Smooth muscle cell (in vitro differentiated cells): ENCODE results near the gene DPYD. TPM values are rescaled to one million over a fixed set of nuclear protein-coding genes. Genes with fewer than 3 reads are reported as not detected.
A peak's percentile ranks its signal among the peaks of the same experiment; 100 is the strongest.

Experiments
- DNase-seq: peaks from one replicate; lab custom pipeline; 2025; ENCODE audit not compliant: unreplicated experiment; lab: John Stamatoyannopoulos, UW
- H2AFZ ChIP-seq: fragments of 200-600 bp; sonication (generic); 2 replicates; pipeline ENCODE4 v1.6.0; 2016; ENCODE audit warnings: antibody characterized with exemption, low read depth, mild to moderate bottlenecking
- H3F3A ChIP-seq: fragments of 200-600 bp; sonication (generic); 2 replicates; pipeline ENCODE4 v1.6.0; 2017; ENCODE audit warnings: antibody characterized with exemption, low read depth
- H3K27ac ChIP-seq: fragments of 200-600 bp; sonication (generic); 2 replicates; pipeline ENCODE4 v1.5.1; 2016; ENCODE audit warnings: low read depth, mild to moderate bottlenecking
- H3K27me3 ChIP-seq: fragments of 200-600 bp; sonication (generic); 2 replicates; pipeline ENCODE4 v1.6.1; 2016; ENCODE audit warnings: low read depth, mild to moderate bottlenecking
- H3K36me3 ChIP-seq: fragments of 200-600 bp; sonication (generic); 2 replicates; pipeline ENCODE4 v1.5.1; 2016; ENCODE audit warnings: low read depth
- H3K4me1 ChIP-seq: fragments of 200-600 bp; sonication (generic); 2 replicates; pipeline ENCODE4 v1.5.1; 2016; ENCODE audit warnings: low read depth
- H3K4me2 ChIP-seq: fragments of 200-600 bp; sonication (generic); 2 replicates; pipeline ENCODE4 v1.6.0; 2016; ENCODE audit warnings: mild to moderate bottlenecking
- H3K4me3 ChIP-seq: fragments of 200-600 bp; sonication (generic); 2 replicates; pipeline ENCODE4 v1.5.1; 2016; ENCODE audit warnings: mild to moderate bottlenecking
- H3K79me2 ChIP-seq: fragments of 200-600 bp; sonication (generic); 2 replicates; pipeline ENCODE4 v1.6.0; 2016; ENCODE audit warnings: low read depth, mild to moderate bottlenecking
- H3K9ac ChIP-seq: fragments of 200-600 bp; sonication (generic); 2 replicates; pipeline ENCODE4 v1.6.0; 2016; ENCODE audit warnings: low read depth
- H3K9me3 ChIP-seq: fragments of 200-600 bp; sonication (generic); replicated peaks from 2 replicates; pipeline ENCODE4 v1.5.1; 2016; ENCODE audit warnings: low read depth
- H4K20me1 ChIP-seq: fragments of 200-600 bp; sonication (generic); 2 replicates; pipeline ENCODE4 v1.6.0; 2016; ENCODE audit warnings: low read depth
- CTCF ChIP-seq: fragments of 200-600 bp; sonication (generic); IDR thresholded peaks from 2 replicates; pipeline ENCODE4 v1.5.1; 2017; ENCODE audit warnings: borderline replicate concordance, mild to moderate bottlenecking, antibody characterized with exemption; ENCODE audit not compliant: insufficient read depth, poor library complexity, severe bottlenecking
- WGBS: methylation state at CpG from one replicate; pipeline ENCODE4 v1.1.7; 2016; ENCODE audit warnings: low lambda C conversion rate; 5-methylcytosine and 5-hydroxymethylcytosine counted together
- polyA plus RNA-seq: library from polyadenylated mRNA; unstranded; fragments of >200 nt; fragmentation: Nextera tagmentation; extraction: Ambion mirVana; gene quantifications from 2 replicates; pipeline ENCODE4 v1.2.1, GENCODE V29; 2016
- total RNA-seq: library from RNA; depleted of rRNA; stranded (reverse); fragments of >200 nt; gene quantifications from 2 replicates; pipeline ENCODE4 v1.2.3, GENCODE V29; 2014

DPYD gene
- total and polyA plus RNA-seq, 2 experiments from 2014 or later = 1.8 to 2.0 TPM

- Histone ChIP-seq H2AFZ (no peak overlapping the region), H3K27me3 (no peaks in the 10 kb centered on the region), H3K4me3 (no peak overlapping the region), H3K27ac (no peak overlapping the region), H3K36me3 (no peaks in the 10 kb centered on the region), H3F3A (no peaks in the 10 kb centered on the region), H3K9me3 (no peaks in the 10 kb centered on the region), H3K4me1 (no peaks in the 10 kb centered on the region), H3K79me2 (no peaks in the 10 kb centered on the region), H3K4me2 (no peak overlapping the region), H4K20me1 (no peaks in the 10 kb centered on the region), H3K9ac (no peak overlapping the region)
- no peak for DNase-seq
- no peak for TF ChIP-seq CTCF
- 83% methylated on average over 1 of the region's 1 CpG for WGBS
Observed at GRCh38 chr1:97196825-97197516, 723.9 kb downstream of the DPYD start.

GRCh38 chr1:97192872-97193572, 727.8 kb downstream of the DPYD start:
- Histone ChIP-seq H3K9ac (no peak overlapping the region), H3K27ac (peak overlapping the region; percentile 79), H3K79me2 (no peaks in the 10 kb centered on the region), H3F3A (no peaks in the 10 kb centered on the region), H3K4me2 (peak overlapping the region; percentile 69), H2AFZ (no peak overlapping the region), H3K27me3 (no peaks in the 10 kb centered on the region), H3K36me3 (no peaks in the 10 kb centered on the region), H3K4me1 (no peaks in the 10 kb centered on the region), H4K20me1 (no peaks in the 10 kb centered on the region), H3K4me3 (peak overlapping the region; percentile 10), H3K9me3 (no peaks in the 10 kb centered on the region)
- WGBS = 52% methylated on average over 4 of the region's 4 CpGs
- no peak for DNase-seq
- no peak for TF ChIP-seq CTCF

GRCh38 chr1:97190326-97190725, 730.5 kb downstream of the DPYD start:
- H3K27me3 ChIP-seq = no peaks in the 10 kb centered on the region
- H3K79me2 ChIP-seq = no peaks in the 10 kb centered on the region
- H3F3A ChIP-seq = no peaks in the 10 kb centered on the region
- H3K4me1 ChIP-seq = no peaks in the 10 kb centered on the region
- no peak overlapping the region for H3K4me2 ChIP-seq
- no peak overlapping the region for H3K9ac ChIP-seq
- no peak overlapping the region for H3K27ac ChIP-seq
- H2AFZ ChIP-seq = no peak overlapping the region
- no peaks in the 10 kb centered on the region for H3K36me3 ChIP-seq
- no peak for TF ChIP-seq CTCF
- H3K9me3 ChIP-seq = no peaks in the 10 kb centered on the region
- no peak overlapping the region for H3K4me3 ChIP-seq
- H4K20me1 ChIP-seq = no peaks in the 10 kb centered on the region
- DNase-seq = no peak
